ENCODE results near the gene GNE. TPM values are rescaled to one million over a fixed set of nuclear protein-coding genes. Genes with fewer than 3 reads are reported as not detected.
"Not testable (repeated sequence)": the region's sequence is repeated elsewhere in the genome, so short reads cannot be mapped to it uniquely, and the experiment has no call there.

The GNE gene
- total and polyA plus RNA-seq, 2 donors from 2014 or later: 10.3 to 48.1 TPM

DNA sequence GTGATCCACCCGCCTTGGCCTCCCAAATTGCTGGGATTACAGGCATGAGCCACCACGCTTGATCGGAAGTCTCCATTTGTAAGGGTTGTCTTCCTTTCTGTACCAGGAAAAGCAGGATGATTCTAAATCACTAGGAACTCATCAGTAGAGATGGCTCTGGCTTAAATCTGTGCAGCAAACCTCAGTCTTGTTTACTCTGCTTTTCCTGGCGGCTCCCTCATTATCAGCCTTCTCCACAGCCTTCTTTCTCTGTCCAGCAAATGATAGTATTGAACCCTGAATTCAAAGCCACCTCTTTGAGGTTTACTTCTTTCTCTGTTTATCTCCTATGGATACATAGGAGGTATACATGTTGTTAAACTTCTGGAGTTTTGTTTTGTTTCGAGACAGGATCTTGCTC lies 43.0 kb upstream of the GNE start:
- Histone ChIP-seq H3K9ac (ENCODE audit: low read length in 3 of 3) (no peak overlapping the region), H3K36me3 (ENCODE audit: control insufficient read depth in 2 of 3, insufficient read depth in 3 of 3, low read length in 3 of 3) (no peaks in the 10 kb centered on the region), H3K27ac (ENCODE audit: low read depth in 2 of 2, low read length in 2 of 2) (no peak overlapping the region), H3K9me3 (ENCODE audit: control insufficient read depth in 2 of 3, insufficient read depth in 1 of 3, low read length in 3 of 3) (no peaks in the 10 kb centered on the region), H3K4me1 (ENCODE audit: control insufficient read depth in 2 of 3, insufficient read depth in 2 of 3, low read depth in 1 of 3, low read length in 3 of 3) (peaks cover 3 to 8% (median 6%) of the 10 kb centered on the region in 3 donors), H3K4me3 (ENCODE audit: low read length in 3 of 3) (no peak overlapping the region), H3K27me3 (ENCODE audit: control insufficient read depth, insufficient read depth, low read length) (no peaks in the 10 kb centered on the region)
- DNase-seq: no peak
- intact Hi-C loops (cut with DNase I): no loop called here
- no peak for FAIRE-seq
- TF ChIP-seq, protein P1, sequence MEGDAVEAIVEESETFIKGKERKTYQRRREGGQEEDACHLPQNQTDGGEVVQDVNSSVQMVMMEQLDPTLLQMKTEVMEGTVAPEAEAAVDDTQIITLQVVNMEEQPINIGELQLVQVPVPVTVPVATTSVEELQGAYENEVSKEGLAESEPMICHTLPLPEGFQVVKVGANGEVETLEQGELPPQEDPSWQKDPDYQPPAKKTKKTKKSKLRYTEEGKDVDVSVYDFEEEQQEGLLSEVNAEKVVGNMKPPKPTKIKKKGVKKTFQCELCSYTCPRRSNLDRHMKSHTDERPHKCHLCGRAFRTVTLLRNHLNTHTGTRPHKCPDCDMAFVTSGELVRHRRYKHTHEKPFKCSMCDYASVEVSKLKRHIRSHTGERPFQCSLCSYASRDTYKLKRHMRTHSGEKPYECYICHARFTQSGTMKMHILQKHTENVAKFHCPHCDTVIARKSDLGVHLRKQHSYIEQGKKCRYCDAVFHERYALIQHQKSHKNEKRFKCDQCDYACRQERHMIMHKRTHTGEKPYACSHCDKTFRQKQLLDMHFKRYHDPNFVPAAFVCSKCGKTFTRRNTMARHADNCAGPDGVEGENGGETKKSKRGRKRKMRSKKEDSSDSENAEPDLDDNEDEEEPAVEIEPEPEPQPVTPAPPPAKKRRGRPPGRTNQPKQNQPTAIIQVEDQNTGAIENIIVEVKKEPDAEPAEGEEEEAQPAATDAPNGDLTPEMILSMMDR (IDR thresholded peaks at IDR 0.05; ENCODE audit: borderline replicate concordance, extremely low read depth, insufficient read depth): no peak

DNA sequence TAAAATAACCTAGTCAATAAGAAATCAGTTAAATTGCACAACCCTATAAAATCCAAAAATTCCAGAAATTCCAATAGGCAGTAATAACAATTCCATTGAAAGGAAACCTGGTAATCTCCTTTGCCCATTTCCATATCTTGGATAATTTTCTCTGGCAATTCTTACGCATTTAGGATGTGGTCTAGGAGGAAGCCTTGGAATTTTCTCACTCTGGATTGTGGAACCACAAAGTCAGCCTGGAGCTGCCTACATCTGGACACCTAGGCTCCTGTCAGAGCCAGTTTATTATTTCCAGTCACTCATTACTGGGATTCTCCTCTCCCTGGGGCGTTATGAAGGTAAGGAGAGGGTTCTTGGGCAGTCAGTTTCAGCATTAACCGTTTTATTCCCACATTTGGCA lies 40.3 kb upstream of the GNE start:
- no peak for DNase-seq
- intact Hi-C loops (cut with DNase I): no loop called here
- no peak overlapping the region for H3K4me3 ChIP-seq (ENCODE audit: low read length in 3 of 3)
- no peak overlapping the region for H3K9ac ChIP-seq (ENCODE audit: low read length in 3 of 3)
- no peak for FAIRE-seq
- H3K4me1 ChIP-seq (ENCODE audit: control insufficient read depth in 2 of 3, insufficient read depth in 2 of 3, low read depth in 1 of 3, low read length in 3 of 3): peaks cover 3 to 10% (median 6%) of the 10 kb centered on the region in 3 donors
- no peak overlapping the region for H3K27ac ChIP-seq (ENCODE audit: low read depth in 2 of 2, low read length in 2 of 2)
- no peaks in the 10 kb centered on the region for H3K27me3 ChIP-seq (ENCODE audit: control insufficient read depth, insufficient read depth, low read length)
- TF ChIP-seq, protein P1 (IDR thresholded peaks at IDR 0.05; ENCODE audit: borderline replicate concordance, extremely low read depth, insufficient read depth): no peak
- H3K9me3 ChIP-seq (ENCODE audit: control insufficient read depth in 2 of 3, insufficient read depth in 1 of 3, low read length in 3 of 3): no peaks in the 10 kb centered on the region
- H3K36me3 ChIP-seq (ENCODE audit: control insufficient read depth in 2 of 3, insufficient read depth in 3 of 3, low read length in 3 of 3): no peaks in the 10 kb centered on the region

DNA sequence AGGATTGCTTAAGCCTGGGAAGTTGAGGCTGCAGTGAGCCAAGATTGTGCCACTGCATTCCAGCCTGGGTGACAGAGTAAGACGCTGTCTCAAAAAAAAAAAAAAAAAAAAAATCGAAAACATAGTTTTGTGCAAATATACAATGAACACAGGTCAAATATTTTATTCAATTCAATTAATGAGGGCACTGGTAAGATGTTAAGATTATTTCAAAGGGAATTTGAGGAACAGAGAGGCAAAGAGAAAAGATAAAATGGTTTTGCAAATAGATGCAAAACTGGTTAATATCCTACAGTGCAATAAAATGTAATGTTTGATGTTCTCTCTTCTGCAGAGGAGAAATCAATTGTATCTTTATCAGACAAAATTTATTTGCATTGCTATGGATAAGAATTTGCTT lies 39.5 kb upstream of the GNE start:
- FAIRE-seq: no peak
- peaks cover 3 to 10% (median 6%) of the 10 kb centered on the region in 3 donors for H3K4me1 ChIP-seq (ENCODE audit: control insufficient read depth in 2 of 3, insufficient read depth in 2 of 3, low read depth in 1 of 3, low read length in 3 of 3)
- intact Hi-C loops (cut with DNase I): no loop called here
- H3K9me3 ChIP-seq (ENCODE audit: control insufficient read depth in 2 of 3, insufficient read depth in 1 of 3, low read length in 3 of 3): no peaks in the 10 kb centered on the region
- no peaks in the 10 kb centered on the region for H3K36me3 ChIP-seq (ENCODE audit: control insufficient read depth in 2 of 3, insufficient read depth in 3 of 3, low read length in 3 of 3)
- H3K27me3 ChIP-seq (ENCODE audit: control insufficient read depth, insufficient read depth, low read length): no peaks in the 10 kb centered on the region
- no peak for DNase-seq
- TF ChIP-seq, protein P1 (IDR thresholded peaks at IDR 0.05; ENCODE audit: borderline replicate concordance, extremely low read depth, insufficient read depth): no peak
- H3K27ac ChIP-seq (ENCODE audit: low read depth in 2 of 2, low read length in 2 of 2): no peak overlapping the region
- H3K9ac ChIP-seq (ENCODE audit: low read length in 3 of 3): no peak overlapping the region
- no peak overlapping the region for H3K4me3 ChIP-seq (ENCODE audit: low read length in 3 of 3)

DNA sequence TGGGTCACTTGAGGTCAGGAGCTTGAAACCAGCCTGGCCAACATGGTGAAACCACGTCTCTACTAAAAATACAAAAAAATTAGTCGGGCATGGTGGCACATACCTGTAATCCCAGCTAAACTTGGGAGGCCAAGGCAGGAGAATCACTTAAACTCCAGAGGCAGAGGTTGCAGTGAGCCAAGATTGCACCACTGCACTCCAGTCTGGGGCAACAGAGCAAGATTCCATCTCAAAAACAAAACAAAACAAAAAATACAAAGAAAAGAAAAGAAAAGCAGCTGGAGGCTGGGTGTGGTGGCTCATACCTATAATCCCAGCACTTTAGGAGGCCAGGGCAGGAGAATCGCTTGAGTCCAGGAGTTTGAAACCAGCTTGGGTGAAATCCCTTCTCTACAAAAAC lies 36.7 kb upstream of the GNE start:
- H3K27me3 ChIP-seq (ENCODE audit: control insufficient read depth, insufficient read depth, low read length); H3K9ac ChIP-seq (ENCODE audit: low read length in 3 of 3); H3K4me3 ChIP-seq (ENCODE audit: low read length in 3 of 3); FAIRE-seq; H3K4me1 ChIP-seq (ENCODE audit: control insufficient read depth in 2 of 3, insufficient read depth in 2 of 3, low read depth in 1 of 3, low read length in 3 of 3); H3K36me3 ChIP-seq (ENCODE audit: control insufficient read depth in 2 of 3, insufficient read depth in 3 of 3, low read length in 3 of 3); DNase-seq; H3K9me3 ChIP-seq (ENCODE audit: control insufficient read depth in 2 of 3, insufficient read depth in 1 of 3, low read length in 3 of 3); H3K27ac ChIP-seq (ENCODE audit: low read depth in 2 of 2, low read length in 2 of 2); intact Hi-C loops (cut with DNase I): not testable (repeated sequence)

All from kidney (tissue), 14 donors.